ENCODE results near the gene BCKDHB. TPM values are rescaled to one million over a fixed set of nuclear protein-coding genes. Genes with fewer than 3 reads are reported as not detected.

Gene BCKDHB
- total RNA-seq, 1 donor from 2014 or later = 12.5 TPM

GRCh38 chr6:80329496-80329895 is 223.0 kb downstream of the BCKDHB start:
- DNase-seq (ENCODE audit: low spot score) = no peak

GRCh38 chr6:80330961-80331360 is 224.5 kb downstream of the BCKDHB start:
- DNase-seq (ENCODE audit: low spot score) = no peak

GRCh38 chr6:80331522-80331921 is 225.1 kb downstream of the BCKDHB start:
- DNase-seq (ENCODE audit: low spot score) = no peak

GRCh38 chr6:80331974-80332373 is 225.5 kb downstream of the BCKDHB start:
- DNase-seq (ENCODE audit: low spot score) = no peak

- no peak for DNase-seq (ENCODE audit: low spot score)
These were observed 226.9 kb downstream of the BCKDHB start for GRCh38 chr6:80333342-80333741.

GRCh38 chr6:80335121-80335531 is 228.7 kb downstream of the BCKDHB start:
- peak; percentile 83 for DNase-seq (ENCODE audit: low spot score)

DNA sequence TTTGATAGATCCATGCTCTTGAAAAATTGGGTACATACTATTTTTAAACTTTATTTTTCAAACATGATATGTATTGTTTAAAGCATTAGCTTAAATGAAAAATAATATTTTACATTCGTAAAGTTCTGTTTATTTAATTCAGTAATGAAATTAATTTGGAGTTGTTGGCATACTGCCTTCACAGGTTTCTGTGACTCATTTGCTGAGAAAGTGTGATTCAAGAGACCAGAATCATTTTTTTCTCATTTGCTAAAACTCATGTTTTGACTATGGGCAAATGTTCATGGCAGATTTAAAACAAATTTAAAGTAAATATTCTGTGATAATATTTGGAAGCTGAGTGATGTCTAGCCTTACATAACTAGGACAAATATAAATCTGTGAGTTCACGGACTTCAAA is 230.4 kb downstream of the BCKDHB start:
- DNase-seq (ENCODE audit: low spot score) = no peak

- peak; percentile 41 for DNase-seq (ENCODE audit: low spot score)
These were observed 231.8 kb downstream of the BCKDHB start for GRCh38 chr6:80338201-80338836.

DNA sequence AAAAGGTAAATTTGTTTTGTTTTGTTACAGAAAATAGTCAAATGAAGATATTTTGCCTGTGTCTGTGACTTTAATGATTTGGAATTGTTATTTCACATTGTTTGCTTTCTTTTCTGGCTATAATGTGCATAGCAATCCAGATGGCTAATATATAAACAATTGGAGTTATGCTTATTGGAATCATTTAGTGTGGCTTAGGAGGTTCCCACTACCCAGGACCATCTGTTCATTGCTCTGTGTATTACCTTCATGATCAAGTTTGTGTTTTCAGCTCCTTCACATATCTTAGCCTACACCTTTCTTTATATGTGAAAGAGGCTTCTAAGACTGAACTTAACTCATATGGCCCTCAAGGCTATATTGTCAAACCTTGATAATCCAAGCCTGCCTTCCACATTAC is 232.9 kb downstream of the BCKDHB start:
- no peak for DNase-seq (ENCODE audit: low spot score)

DNA sequence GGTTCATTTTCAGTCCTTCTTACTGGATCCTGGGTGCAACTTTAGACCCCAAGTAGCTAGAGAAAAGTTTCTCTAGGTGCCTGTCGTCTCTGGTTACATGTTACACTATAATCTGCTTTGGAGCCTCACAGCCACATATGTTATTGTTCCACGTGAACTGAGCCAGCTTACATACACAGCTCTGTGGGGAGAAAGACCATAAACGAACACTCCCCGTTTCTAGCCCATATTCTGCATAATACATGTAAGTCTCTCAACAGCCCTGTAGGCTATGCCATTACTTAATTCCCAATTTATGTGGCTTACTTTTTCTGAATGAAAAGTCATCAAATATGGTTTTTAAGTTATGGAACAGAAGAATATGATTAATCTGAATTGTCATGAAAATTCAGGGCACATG is 233.8 kb downstream of the BCKDHB start:
- DNase-seq (ENCODE audit: low spot score) = no peak

DNA sequence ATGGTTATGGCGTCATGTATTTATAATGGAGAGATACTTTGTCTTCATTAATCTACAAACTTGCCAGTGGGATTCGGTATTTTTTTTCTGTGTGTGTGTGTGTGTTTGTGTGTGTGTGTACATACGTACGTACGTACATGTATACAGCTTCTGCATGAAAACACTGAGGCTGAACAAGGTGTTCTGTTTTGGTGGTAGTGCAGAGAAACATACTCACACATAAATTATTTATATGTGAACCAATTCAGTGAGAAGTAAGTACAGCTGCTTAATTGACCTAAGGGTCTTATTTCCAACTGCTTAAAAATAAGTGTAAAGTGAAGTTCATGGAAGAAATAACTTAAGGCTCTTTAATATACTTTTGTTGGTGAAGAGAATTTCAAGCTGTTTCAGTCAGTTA is 234.2 kb downstream of the BCKDHB start:
- DNase-seq (ENCODE audit: low spot score) = no peak

GRCh38 chr6:80341330-80341729 is 234.9 kb downstream of the BCKDHB start:
- peak; percentile 82 for DNase-seq (ENCODE audit: low spot score)

GRCh38 chr6:80343511-80343910 is 237.0 kb downstream of the BCKDHB start:
- no peak for DNase-seq (ENCODE audit: low spot score)

DNA sequence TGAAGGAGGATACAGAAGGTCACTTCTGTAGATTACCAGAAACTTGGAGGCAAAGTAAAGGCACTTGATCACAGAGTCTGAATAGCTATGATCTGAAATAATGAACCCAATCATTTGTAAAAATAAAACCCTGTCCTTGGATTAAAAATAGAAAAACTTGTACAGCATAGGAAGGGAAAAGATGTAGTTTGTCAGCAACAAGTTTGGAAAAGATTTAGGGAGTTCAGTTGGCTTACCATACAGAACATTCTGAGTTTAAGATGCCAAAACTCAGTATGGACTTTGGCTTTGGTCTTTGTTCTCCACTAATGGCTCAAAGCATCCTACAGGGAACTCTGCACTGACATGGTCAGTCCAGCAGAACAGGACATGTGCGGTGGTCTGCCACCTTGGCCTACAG is 240.6 kb downstream of the BCKDHB start:
- DNase-seq (ENCODE audit: low spot score) = no peak

DNA sequence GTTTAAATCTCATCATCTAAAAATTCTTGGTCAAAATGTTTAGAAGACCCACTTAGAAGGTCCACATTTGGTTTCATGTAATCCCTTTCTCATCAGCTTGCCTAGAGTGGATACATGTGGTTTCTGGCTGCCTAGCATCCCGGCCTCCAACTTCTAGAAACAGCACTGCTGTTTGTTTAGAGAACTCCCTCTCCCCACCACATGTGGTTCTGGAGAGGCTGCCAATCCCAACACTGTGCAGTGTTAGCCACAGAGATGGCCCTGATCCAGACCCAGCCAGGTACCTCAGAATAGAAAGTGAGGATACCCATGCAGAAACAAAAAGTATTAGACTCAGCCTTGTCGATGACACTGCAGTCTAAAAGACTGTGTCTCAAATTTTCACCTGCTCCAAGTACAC is 241.8 kb downstream of the BCKDHB start:
- no peak for DNase-seq (ENCODE audit: low spot score)

DNA sequence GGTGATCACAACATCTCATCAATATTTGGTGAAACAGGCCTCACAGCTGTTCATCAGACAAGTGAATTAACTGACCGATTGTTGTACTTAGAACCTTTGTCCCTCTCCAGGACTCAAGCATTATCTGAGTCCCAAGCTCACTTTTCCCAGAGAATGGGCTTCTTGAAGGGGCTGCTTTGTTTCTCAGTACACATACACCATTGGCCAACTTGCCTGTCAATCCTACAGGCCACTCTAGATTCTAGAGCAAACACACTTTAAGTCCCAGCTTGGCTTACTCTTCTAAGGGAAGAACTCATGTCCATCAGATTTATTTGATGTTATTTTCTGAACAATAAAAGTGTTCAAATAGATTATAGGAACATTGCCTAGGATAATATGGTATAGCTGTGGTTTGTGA is 249.5 kb downstream of the BCKDHB start:
- no peak for DNase-seq (ENCODE audit: low spot score)

DNA sequence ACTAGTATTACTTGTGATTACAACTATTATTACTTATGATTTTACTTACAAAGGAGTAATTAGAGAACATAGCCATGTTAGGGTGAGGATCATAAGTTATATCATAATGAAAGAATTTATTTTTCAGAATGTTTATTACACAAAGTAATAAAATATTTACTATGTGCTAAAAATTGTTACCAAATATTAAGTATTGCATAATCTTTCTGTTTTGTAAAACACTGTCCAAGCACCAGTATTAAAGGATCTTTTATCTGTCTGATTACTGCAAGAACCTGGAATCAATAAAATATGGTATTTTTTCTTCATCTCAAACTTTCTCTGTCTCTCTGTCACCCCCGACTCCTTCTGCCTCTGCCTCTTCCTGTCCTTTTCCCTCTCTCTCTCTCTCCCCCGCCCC is 250.1 kb downstream of the BCKDHB start:
- no peak for DNase-seq (ENCODE audit: low spot score)

DNA sequence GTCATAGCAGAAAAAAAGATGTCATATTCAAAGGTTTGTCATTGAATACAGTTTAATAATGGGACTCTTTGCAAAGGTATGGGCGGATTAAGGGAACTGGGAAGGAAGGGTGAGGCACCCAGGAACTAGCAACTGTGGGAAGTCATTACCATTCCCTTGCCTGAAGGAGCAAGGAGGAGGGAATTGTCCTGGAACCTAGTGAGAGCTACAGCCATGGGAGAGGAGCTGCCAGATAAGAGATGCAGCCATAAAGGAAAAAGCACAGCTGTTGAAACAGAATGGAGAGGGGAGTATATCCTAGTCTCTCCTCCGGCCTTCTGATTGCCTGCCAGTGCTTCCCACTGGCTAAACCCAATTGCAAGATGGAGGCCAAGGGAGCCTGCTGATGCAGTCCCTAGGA is 250.6 kb downstream of the BCKDHB start:
- DNase-seq (ENCODE audit: low spot score) = no peak

- DNase-seq (ENCODE audit: low spot score) = no peak
These were observed 251.2 kb downstream of the BCKDHB start for GRCh38 chr6:80357674-80358073.

GRCh38 chr6:80363501-80364122 is 257.1 kb downstream of the BCKDHB start:
- DNase-seq (ENCODE audit: low spot score) = peak; percentile 88

DNA sequence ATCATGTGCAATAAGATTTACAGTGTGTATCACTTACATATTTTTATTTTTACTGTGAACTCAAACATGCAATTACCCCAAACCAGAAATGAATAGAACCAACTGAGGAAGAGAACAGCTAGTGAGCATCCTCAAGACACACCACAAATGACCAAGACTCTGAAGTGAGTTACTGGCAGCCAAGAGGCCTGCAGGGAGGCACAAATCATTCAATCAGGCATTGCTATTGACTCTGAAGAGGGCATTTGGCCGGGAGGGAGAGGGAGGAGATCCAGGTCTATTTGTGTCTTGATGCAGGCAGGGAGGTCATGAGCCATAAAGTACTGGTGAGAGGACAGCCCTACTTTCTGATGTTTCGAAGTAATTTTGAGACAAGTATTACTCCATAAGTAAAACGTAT is 257.7 kb downstream of the BCKDHB start:
- DNase-seq (ENCODE audit: low spot score) = peak; percentile 38

DNA sequence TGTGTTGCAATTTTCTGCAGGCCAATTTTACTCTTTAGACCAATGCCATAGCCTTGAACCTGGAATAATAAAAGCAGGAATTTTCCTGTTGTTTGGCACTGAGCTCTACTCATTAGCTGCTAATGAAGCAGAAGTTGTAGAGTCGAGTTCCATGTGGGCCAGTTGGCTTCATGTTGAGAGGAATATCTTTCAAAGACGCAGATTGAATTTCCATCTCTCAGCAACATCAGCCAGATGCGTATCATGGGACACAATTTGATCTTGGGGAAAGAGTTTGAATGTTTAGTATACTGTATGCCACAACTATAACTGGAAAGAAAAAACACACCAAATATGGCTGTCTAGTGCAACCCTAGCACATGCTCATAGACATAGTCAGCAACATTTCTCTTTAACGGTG is 259.6 kb downstream of the BCKDHB start:
- DNase-seq (ENCODE audit: low spot score) = no peak

- peak; percentile 94 for DNase-seq (ENCODE audit: low spot score)
These were observed 260.2 kb downstream of the BCKDHB start for GRCh38 chr6:80366714-80367113.

- no peak for DNase-seq (ENCODE audit: low spot score)
These were observed 269.9 kb downstream of the BCKDHB start for GRCh38 chr6:80376411-80376810.

Data from umbilical cord (tissue), 2 donors.